Measurements from ENCODE around the gene GNG13. TPM values are rescaled to one million over a fixed set of nuclear protein-coding genes. Genes with fewer than 3 reads are reported as not detected.
A peak's percentile ranks its signal among the peaks of the same experiment; 100 is the strongest.

GNG13 gene
- total RNA-seq, 4 donors from 2014 or later = not detected

- WGBS, 2 donors (ENCODE audit: low coverage in 1 of 2) = 59% methylated on average over 12 of the region's 22 CpGs; no CpG with 5 or more reads in 1 of the 2 donors
- H3K27me3 ChIP-seq = peaks cover 88% of the 10 kb centered on the region
- peaks cover 0 to 10% (median 0%) of the 10 kb centered on the region in 3 donors for H3K9me3 ChIP-seq
- TF ChIP-seq CTCF (IDR thresholded peaks at IDR 0.05) (no peak), POLR2A (IDR thresholded peaks at IDR 0.05) (no peak), POLR2AphosphoS5 (IDR thresholded peaks at IDR 0.05) (no peak), EP300 (IDR thresholded peaks at IDR 0.05) (no peak)
- H3K27ac ChIP-seq = no peak overlapping the region
- peaks cover 0 to 15% (median 12%) of the 10 kb centered on the region in 3 donors for H3K4me1 ChIP-seq
- no peak overlapping the region for H3K4me3 ChIP-seq
- no peak for ATAC-seq
- no peaks in the 10 kb centered on the region for H3K36me3 ChIP-seq
These were observed 13.4 kb upstream of the GNG13 start for GRCh38 chr16:813916-814412.

DNA sequence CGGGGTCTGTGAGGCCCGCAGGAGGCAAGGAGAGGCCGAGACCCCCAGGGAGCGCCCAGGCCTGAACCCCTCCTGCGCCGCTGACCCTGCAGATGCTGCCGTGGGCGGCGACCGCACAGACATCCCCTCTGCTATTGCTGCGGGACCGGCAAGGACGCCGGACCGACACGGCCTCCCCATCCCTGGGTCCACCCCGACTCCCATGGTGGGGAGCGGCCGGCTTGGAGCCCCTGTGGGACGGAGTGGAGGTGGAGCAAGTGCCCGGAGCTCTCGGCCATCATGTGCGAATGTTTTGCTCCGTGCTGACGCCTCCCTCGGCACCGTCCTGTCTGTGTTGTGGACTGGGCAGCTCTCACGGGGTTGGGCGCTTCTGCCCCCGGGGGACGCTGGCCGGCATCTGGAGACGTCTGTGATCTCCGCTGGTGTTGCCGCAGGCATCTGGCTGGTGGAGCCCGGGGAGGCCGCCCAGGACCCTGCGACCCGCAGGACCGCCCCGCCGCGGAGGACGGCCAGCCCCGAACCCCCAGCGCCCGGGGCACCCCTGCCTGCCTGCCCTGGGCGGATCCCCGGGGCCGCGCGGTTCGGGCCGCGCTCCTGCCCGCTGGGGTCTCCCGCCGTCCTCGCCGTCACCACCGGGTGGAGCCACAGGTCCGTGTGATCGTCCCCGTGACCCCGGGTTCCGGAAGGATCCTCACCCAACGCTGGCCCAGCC, 12.8 kb upstream of the GNG13 start:
- Histone ChIP-seq H3K4me3 (peak overlapping the region in 1 of 2 donors; percentile 15), H3K27me3 (peaks cover 84% of the 10 kb centered on the region), H3K9me3 (peaks cover 0 to 10% (median 0%) of the 10 kb centered on the region in 3 donors), H3K27ac (no peak overlapping the region), H3K4me1 (peaks cover 0 to 19% (median 12%) of the 10 kb centered on the region in 3 donors), H3K36me3 (no peaks in the 10 kb centered on the region)
- peak; percentile 58 for ATAC-seq
- WGBS, 2 donors (ENCODE audit: low coverage in 1 of 2) = no CpG with 5 or more reads among the region's 67 CpGs
- TF ChIP-seq POLR2AphosphoS5 (IDR thresholded peaks at IDR 0.05) (no peak), CTCF (IDR thresholded peaks at IDR 0.05) (peak in 3 of 4 experiments; percentile 37 to 68 (median 39))

GRCh38 chr16:808085-808386, 7.5 kb upstream of the GNG13 start:
- Histone ChIP-seq H3K27ac (peak overlapping the region in 3 of 4 donors; percentile 89 to 93 (median 91)), H3K4me3 (peak overlapping the region; percentile 79 to 81), H3K36me3 (no peaks in the 10 kb centered on the region), H3K4me1 (peaks cover 0 to 24% (median under 1%) of the 10 kb centered on the region in 3 donors), H3K9me3 (peaks cover 0 to 10% (median 0%) of the 10 kb centered on the region in 3 donors), H3K27me3 (peaks cover 56% of the 10 kb centered on the region)
- WGBS, 2 donors (ENCODE audit: low coverage in 1 of 2) = 15 to 32% methylated on average over 4 to 6 of the region's 19 CpGs
- no peak for ATAC-seq
- no peak for TF ChIP-seq POLR2A (IDR thresholded peaks at IDR 0.05)
- no peak for TF ChIP-seq POLR2AphosphoS5 (IDR thresholded peaks at IDR 0.05)
- TF ChIP-seq EP300 (IDR thresholded peaks at IDR 0.05) = no peak
- TF ChIP-seq CTCF (IDR thresholded peaks at IDR 0.05) = no peak

GRCh38 chr16:807347-808084, 7.0 kb upstream of the GNG13 start:
- TF ChIP-seq CTCF (IDR thresholded peaks at IDR 0.05) (no peak), POLR2A (IDR thresholded peaks at IDR 0.05) (peak; percentile 39 to 70), POLR2AphosphoS5 (IDR thresholded peaks at IDR 0.05) (peak; percentile 32), EP300 (IDR thresholded peaks at IDR 0.05) (no peak)
- peaks cover 56% of the 10 kb centered on the region for H3K27me3 ChIP-seq
- WGBS, 2 donors (ENCODE audit: low coverage in 1 of 2) = 0 to 18% methylated on average over 3 to 9 of the region's 80 CpGs
- peak overlapping the region; percentile 85 to 93 (median 90) for H3K27ac ChIP-seq
- peak overlapping the region; percentile 79 to 81 for H3K4me3 ChIP-seq
- peak; percentile 99 for ATAC-seq
- peaks cover 0 to 23% (median 0%) of the 10 kb centered on the region in 3 donors for H3K4me1 ChIP-seq
- H3K36me3 ChIP-seq = no peaks in the 10 kb centered on the region
- H3K9me3 ChIP-seq = peaks cover 0 to 8% (median 0%) of the 10 kb centered on the region in 3 donors

Data from gastroesophageal sphincter (tissue), 4 donors.